K562 (cell line): ENCODE measurements around the gene HSD11B1L. TPM values are rescaled to one million over a fixed set of nuclear protein-coding genes. Genes with fewer than 3 reads are reported as not detected.

Experiments
- ARID4B ChIP-seq: sonication (generic); formaldehyde crosslinking; IDR thresholded peaks from 2 replicates; pipeline ENCODE4 v1.8.0; 2022; ENCODE audit warnings: mild to moderate bottlenecking, missing genetic modification reagents
- CEBPZ ChIP-seq: fragments of 150-350 bp; IDR thresholded peaks from 2 replicates; pipeline ENCODE4 v1.6.1; 2014; ENCODE audit warnings: low read depth, mild to moderate bottlenecking, low read length, borderline replicate concordance
- ELF1 ChIP-seq: fragments of 200-800 bp; sonication (Bioruptor generic); IDR thresholded peaks from 2 replicates; pipeline ENCODE4 v1.6.1; 2016; ENCODE audit warnings: missing genetic modification characterization, missing compliant biosample characterization
- ILF3 ChIP-seq: fragments of 450-650 bp; IDR thresholded peaks from 2 replicates; pipeline ENCODE4 v1.6.1; 2018; ENCODE audit warnings: antibody characterized with exemption, mild to moderate bottlenecking, moderate library complexity, borderline replicate concordance
- KDM2B ChIP-seq: fragments of 250-450 bp; sonication (Bioruptor Pico); IDR thresholded peaks from 2 replicates; pipeline ENCODE4 v1.8.0; 2021; ENCODE audit warnings: mild to moderate bottlenecking, moderate library complexity
- PRPF4 ChIP-seq: fragments of 200-400 bp; formaldehyde crosslinking; IDR thresholded peaks from one replicate; pipeline ENCODE4 v1.6.1; 2017; ENCODE audit warnings: low read length, low read depth, mild to moderate bottlenecking; ENCODE audit not compliant: insufficient read depth, poor library complexity, severe bottlenecking
- SIRT6 ChIP-seq: IDR thresholded peaks from one replicate; pipeline ENCODE4 v1.6.1; 2012; ENCODE audit warnings: low read depth, mild to moderate bottlenecking, control low read depth, inconsistent platforms, low read length, moderate library complexity
- SNIP1 ChIP-seq: fragments of 450-650 bp; IDR thresholded peaks from 2 replicates; pipeline ENCODE4 v1.7.1; 2017; ENCODE audit warnings: low read depth, mild to moderate bottlenecking
- UBTF ChIP-seq, 2 experiments: IDR thresholded peaks; 2 replicates each; pipeline ENCODE4 v1.6.1; 2012; ENCODE audit warnings: improper control_type of control experiment in 2 of 2, low read depth in 2 of 2, low read length in 2 of 2, borderline replicate concordance in 1 of 2
- ZBTB9 ChIP-seq: fragments of 450-650 bp; formaldehyde crosslinking; IDR thresholded peaks from 2 replicates; pipeline ENCODE4 v1.4.0; 2020; ENCODE audit warnings: mild to moderate bottlenecking, moderate library complexity
- polyA plus RNA-seq, 8 experiments: library from polyadenylated mRNA; depleted of rRNA in 4 of 8; stranded (reverse) in 5 of 8; unstranded in 3 of 8; fragments of >200 nt; fragmentation: Nextera tagmentation in 2 of 8; fragmentation: Illumina TruSeq in 1 of 8; extraction: Ambion mirVana in 2 of 8; extraction: Trizol in 1 of 8; gene quantifications; 2 replicates each; pipeline versions ENCODE4 v1.2.1 to v1.2.3, GENCODE V29; 2011 to 2014; ENCODE audit warnings: inconsistent platforms in 1 of 8, missing spikeins in 1 of 8
- total RNA-seq, 7 experiments: library from RNA; depleted of rRNA in 6 of 7; stranded (reverse); fragments of >200 nt in 6 of 7; fragmentation: Illumina TruSeq in 2 of 7; extraction: Trizol in 2 of 7; gene quantifications; 2 replicates each; pipeline versions ENCODE4 v1.2.1 to v1.2.3, GENCODE V29; 2011 to 2021; ENCODE audit warnings: low replicate concordance in 1 of 7

The HSD11B1L gene
- total and polyA plus RNA-seq, 9 of the 15 experiments (the other 6 are each of a cell fraction or from before 2014, with no cell fraction given), result 0.31 to 7.7 (median 2.3) TPM

- 0 out of 2 replicates have a peak, but pooled peaks have one; percentile 14 for TF ChIP-seq CEBPZ
- TF ChIP-seq UBTF (IDR thresholded peaks at IDR 0.05; ENCODE audit: borderline replicate concordance in 1 of 2, low read depth in 2 of 2, low read length in 2 of 2), result peak; percentile 76 to 90; a peak in 3 of 4 replicates
- TF ChIP-seq SNIP1, result no peak
- TF ChIP-seq ARID4B (CRISPR knock-in tag), result no peak
- 0 out of 2 replicates have a peak, but pooled peaks have one; percentile 76 for TF ChIP-seq KDM2B (CRISPR knock-in tag)
- peak; percentile 27; the same call in 1 of the 2 replicates for TF ChIP-seq ZBTB9
- TF ChIP-seq ILF3, result no peak
- TF ChIP-seq ELF1 (tag), result peak; percentile 93
- no peak for TF ChIP-seq SIRT6
- TF ChIP-seq PRPF4, result peak; percentile 75
These were observed 39.3 kb downstream of the HSD11B1L start, which contains the start of the genes CATSPERD and LONP1 (continued) for GRCh38 chr19:5719961-5720790.
